GM18907 (cell line): ENCODE measurements around the gene LRRN3.
A peak's percentile ranks its signal among the peaks of the same experiment; 100 is the strongest.
"Not testable (repeated sequence)": the region's sequence is repeated elsewhere in the genome, so short reads cannot be mapped to it uniquely, and the experiment has no call there.

Source experiments
- ATAC-seq: cut with Tn5 transposase; IDR thresholded peaks from one replicate; pipeline ENCODE4 v1.9.1; 2021; ENCODE audit warnings: mild to moderate bottlenecking, moderate library complexity; ENCODE audit not compliant: unreplicated experiment

The LRRN3 gene

DNA sequence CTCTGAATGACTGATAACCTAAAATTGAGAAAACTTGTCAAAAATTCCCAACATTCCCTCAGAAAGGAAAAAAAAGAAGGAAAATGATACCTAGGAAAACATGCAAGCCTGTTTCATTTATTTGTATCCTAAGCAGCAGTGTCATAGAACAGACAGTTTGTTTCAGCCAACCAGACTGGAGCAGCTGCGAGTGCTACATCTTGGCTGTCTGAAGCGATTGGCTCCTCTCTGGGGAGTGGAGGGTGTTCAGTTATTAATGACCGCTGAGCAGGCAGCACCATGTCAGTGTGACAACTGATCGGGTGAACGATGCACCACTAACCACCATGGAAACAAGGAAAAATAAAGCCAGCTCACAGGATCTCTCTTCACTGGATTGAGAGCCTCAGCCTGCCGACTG is at the start of gene LRRN3:
Gene LRRN3 (plus strand): TSS at position 282 of the 400 bp plus-strand sequence. CDS start 31,646 bp downstream, outside the sequence.
- ATAC-seq: no peak

DNA sequence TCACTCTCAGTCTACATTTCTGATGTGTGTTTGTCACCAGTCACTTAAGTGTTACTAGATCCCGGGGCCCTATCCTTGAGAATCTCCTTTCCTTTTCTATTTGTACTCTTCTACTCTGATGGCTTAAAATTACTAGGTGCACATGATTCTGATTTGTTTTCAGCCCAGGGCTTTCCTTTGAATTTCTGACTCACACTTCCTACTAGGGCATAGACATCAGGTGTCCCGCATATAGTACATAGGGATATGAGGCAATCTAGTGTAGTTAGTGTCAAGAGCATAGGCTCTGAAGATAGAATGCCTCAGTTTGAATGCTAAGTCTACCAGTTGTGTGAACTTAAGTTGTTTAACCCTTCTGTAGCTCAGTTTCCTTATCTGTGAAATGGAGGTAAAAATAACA is 49.4 kb upstream of the LRRN3 start:
- no peak for ATAC-seq

DNA sequence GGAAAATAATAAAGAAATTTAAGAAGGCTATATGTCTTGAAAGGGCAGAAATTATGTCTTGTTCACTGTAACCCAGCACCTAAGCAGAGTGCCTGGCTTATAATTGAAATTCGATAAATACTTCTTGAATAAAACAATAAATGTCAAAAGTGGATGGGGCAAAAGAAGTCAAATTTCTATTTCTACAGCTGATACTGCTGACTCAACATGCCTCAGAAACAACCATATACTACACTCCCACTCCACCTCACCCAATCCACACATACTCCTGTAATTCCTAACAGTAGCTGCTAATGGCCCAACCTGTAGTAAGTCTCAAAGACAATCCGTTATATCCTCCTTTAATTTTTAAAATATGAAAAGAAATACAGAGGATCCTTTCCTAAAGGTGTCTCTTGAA is 48.1 kb upstream of the LRRN3 start:
- ATAC-seq: no peak

DNA sequence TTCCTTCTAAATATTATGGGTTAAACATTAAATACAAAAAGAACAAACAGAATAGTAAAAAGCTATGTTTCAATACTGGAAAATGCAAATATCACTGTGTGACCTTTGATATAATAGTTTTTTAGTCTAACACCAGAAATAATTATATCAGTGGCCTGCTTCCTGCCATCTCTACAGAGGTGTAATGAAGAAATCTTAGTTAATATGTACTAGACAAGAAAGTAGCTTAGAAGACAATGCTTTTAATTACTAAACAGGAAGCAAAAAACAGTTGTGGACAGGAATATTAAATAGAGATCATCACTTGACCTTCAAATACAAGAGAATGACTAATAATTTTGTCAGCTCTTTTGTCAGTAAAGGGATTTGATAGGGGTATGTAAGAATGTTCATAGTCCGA is 47.4 kb upstream of the LRRN3 start:
- peak; percentile 98 for ATAC-seq

DNA sequence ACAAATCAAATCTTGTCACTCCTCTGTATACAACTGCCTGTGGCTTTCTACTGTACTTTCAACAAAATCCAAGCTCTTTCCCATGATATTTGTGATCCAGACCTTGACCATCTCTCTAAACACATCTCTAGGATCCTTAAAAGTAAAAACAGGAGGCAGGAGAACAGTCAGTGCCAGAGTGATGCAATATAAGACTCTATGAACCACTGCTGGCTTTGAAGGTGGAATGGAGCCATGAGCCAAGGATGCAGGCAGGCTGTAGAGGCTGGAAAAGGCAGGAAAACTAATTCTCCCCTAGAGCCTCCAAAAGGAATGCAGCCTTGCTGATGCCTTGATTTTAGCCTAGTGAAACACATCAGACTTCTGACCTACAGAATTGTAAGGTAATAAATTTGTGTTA is 45.5 kb upstream of the LRRN3 start:
- ATAC-seq: no peak

DNA sequence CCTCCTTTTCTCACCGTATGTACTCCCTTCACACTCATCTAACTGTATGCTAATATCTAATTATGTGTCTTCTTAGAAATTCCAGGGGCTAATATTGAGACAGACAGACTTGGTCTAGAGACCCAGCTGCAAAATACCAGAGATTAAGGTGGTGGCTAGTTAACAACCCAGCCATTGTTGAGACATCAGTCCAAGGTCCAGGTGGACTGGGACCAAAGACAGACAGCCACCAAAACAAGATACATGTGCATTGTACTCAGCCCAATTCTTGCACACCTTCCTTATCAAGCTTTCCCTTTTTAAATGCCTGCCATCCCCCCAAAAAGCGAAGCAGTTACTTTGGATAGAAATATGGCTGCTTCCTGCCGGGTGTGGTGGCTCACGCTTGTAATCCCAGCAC is 43.3 kb upstream of the LRRN3 start:
- no peak for ATAC-seq

DNA sequence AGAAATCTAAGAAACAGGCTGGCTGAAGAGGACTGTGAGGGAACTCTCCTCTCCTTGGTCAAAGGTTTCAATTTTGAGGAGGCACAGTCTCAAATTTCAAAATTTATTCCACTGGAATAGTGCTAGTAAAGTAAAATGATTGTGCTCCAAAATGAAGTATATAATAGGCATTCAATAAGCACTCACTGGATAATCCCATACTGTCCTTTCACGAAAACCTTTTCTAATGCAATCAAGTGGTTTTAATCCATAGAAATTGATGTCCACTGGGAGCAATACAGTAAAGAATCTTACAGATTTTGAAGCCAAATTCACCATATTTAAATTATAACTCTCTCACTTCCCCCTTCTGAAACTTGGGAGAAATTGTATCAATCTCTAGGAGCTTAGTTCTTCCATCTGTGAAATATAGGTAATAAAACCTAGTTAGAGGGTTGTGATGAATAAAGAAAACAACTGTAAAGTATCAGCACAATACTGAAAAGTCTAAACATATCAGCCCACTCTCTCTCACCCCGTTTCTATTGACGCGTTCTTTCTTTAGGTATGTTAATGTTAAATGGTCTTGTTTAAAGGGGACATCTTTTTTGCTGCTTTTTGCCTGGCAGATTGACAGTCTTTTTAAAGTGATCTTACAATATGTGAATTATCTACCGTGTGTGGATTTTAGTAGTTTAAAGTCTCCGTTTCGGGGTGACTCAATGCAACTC is 40.8 kb upstream of the LRRN3 start:
- no peak for ATAC-seq

DNA sequence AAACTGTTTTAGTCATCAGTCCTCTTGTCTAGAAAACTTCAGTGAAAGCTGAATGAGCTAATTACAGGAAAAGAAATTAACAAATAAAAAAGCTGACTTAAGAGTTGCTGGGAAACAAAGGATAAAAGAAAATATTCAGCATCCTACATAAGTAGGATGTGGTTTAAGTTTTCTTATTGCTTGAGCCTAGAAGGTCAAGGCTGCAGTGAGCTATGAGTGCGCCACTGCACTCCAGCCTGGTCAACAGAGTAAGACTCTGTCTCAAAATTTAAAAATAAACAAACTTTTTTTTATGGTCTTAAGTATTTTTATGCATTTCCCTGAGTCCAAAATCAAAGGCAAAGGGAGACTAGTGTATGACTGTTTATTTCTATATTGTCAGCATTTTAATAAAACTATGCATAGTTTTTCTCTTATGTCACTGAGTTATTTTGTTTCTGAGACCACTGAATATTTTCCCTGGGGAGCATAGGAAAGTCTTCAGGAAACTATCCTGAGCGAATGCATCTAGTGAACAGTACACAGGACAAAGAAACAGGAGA is 40.0 kb upstream of the LRRN3 start:
- ATAC-seq: no peak

DNA sequence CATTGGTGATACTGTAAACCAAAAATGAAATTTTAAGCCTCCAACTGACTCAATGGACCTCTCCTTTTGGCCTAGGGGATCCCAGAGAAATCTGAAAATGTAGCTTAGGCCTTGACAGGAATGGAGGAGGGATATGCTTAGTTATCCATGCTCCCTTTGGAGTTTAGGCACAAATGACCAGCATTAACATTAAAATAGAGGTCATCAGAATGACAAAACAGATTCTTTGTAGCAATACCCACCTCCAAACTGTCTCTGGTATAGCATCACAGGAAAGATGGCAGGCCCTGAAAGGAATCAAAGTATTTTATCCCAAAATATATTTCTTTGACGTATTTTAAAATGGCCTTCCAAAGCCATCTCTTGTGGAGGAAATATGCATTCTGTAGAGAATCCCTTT is 39.1 kb upstream of the LRRN3 start:
- no peak for ATAC-seq

DNA sequence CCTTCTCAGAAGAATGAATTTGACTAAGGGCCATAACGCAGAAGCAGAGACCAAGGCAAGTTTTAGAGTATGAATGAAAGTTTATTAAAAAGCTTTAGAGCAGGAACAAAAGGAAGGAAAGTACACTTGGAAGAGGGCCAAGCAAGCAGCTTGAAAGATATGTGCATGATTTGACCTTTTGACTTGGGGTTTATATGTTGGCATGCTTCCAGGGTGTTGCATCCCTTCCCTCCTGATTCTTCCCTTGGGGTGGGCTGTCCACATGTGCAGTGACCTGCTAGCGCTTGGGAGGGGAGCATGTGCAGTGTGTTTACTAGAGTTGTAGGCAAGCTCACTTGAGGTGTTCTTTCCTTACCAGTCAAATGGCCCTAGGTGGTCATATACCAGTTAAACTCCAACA is 37.9 kb upstream of the LRRN3 start:
- no peak for ATAC-seq

DNA sequence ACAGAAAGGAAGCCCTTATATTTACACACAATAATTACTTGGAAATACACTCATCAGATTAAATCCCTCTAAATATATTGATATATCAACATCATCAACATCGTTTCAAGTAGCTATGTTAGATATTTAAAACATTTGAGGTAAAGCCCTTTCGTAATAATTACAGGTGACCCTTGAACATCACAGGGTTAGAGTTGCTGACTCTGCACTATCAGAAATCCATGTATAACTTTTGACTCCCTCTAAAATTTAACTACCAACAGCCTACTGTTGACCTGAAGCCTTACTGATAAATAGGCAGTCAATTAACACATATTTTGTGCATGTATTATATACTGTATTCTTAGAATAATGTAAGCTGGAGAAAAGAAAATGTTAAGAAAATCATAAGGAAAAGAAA is 34.6 kb upstream of the LRRN3 start:
- ATAC-seq: no peak

DNA sequence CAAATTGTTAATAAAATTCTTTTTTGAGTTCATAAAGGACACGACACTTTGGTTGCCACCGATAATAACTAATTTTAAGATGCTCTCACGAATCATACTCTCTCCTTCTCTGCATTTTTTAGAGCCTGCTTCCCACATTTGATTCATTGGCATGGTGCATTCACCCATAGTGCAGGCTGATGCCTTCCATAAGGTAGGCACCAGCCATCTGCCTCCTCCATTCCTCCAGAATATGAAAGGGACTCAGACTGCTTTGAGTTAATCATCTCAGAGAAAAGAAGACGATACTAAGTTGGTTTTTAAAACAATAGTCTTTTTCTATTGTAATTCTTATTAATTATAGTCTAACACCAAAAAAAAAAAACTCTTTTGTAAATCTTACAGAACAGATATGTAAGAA is 33.9 kb upstream of the LRRN3 start:
- no peak for ATAC-seq

DNA sequence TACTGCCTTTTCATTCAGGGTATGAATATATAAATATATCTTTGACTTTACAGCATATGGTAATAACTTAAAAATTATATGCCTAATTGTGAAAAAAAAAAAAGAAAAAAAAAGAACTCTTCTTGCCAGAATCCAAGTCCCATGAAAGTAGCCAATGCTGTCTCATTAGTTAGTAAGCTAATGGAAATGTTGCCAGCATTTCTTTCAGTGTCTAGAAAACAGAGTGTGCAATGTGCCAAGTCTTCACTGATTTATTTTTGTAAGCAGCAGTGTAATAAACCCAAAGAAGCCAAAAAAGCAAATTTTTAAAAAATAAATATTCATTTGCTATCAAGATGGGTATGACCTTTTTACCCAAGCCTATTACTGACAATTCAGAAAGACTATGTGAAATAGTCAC is 31.1 kb upstream of the LRRN3 start:
- no peak for ATAC-seq

DNA sequence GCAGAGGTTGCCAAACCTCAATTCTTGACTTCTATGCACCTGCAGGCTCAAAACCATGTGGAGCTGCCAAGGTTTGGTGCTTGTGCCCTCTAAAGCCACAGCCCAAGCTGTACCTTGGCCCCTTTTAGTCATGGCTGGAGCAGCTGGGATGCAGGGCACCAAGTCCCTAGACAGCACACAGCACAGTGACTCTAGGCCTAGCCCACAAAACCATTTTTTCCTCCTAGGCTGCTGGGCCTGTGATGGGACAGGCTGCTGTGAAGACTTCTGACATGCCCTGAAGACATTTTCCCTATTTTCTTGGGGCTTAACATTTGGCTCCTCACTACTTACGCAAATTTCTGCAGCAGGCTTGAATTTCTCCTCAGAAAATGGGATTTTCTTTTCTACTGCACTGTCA is 27.8 kb upstream of the LRRN3 start:
- ATAC-seq: no peak

DNA sequence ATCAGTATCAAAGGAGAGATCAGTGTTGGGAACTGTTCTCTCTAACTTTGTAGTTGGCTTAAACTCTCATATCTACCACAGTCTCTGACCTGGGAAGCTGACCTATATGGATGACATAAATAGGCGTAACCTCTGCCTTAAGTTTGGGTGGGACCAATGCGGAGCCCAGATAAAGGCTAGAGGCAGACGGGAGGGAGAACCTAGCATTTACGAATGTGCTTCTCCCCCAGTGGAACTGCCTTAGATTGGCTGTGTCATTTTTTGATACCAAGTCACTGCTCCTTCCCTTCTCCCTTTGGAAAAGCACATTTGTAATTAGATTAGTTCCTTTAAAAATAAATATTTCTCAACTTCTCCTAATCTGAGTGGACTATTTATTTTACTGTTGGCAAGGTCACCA is 23.7 kb upstream of the LRRN3 start:
- no peak for ATAC-seq

DNA sequence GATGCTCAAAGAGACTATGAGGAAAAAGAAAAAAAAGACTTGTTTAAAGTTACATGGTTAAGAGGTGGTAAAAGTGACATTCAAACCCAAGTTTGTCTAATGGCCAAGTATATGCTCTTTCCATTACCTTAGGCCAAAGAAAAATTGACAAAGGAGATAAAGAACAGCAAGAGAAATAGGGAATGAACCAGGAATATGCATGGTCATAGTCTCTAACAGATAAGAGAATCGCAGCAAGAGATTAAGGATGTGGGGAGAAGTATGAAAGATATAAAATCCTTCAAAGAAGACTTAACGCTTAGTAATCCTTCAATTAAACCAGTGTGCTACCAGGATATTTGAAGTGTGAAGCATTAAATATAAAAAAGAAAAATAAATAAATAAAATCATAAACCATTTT is 23.2 kb upstream of the LRRN3 start:
- no peak for ATAC-seq

DNA sequence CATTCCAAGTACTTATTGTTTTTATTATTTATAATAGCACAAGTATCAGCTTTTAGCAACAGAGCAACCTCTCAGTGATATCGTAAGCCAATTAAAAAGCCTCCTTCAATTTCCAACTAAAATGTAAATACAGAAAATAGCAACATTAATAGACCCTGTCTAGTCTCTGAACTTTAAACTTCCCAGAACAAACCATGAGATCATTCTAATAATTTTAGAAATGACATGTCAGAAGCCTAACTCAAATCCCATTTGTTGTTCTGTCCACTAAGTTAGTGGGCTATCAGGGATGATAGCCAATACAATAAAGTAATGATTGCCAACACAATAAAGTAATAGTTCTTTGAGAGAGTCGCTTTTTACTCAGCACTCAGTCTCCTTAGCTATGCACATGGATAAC is 22.3 kb upstream of the LRRN3 start:
- ATAC-seq: no peak

DNA sequence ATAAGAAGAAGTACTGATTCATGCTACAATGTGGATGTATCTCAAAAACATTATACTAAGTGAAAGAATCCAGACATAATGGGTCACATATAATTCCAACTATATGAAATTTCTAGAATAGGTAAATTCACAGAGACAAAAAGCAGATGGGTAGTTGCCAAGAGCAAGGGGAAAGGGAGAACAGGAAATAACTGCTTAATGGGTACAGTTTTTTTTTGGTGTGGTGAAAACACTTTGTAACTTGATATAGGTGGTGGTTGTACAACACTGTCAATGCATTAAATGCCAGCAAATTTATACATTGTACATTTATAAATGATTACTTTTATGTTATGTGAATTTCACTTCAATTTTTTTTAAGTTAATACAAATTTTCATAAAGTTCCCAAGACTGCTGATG is 19.4 kb upstream of the LRRN3 start:
- ATAC-seq: no peak

DNA sequence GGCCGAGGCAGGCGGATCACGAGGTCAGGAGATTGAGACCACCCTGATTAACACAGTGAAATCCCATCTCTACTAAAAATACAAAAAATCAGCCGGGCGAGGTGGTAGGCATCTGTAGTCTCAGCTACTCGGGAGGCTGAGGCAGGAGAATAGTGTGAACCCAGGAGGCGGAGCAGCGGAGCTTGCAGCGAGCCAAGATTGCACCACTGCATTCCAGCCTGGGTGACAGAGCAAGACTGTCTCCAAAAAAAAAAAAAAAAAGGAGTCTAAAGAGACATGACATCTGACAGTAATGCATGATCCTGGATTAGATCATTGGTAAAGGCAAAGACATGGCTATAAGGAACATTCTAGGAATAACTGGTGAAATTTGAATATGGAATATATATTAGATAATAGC is 18.3 kb upstream of the LRRN3 start:
- ATAC-seq: not testable (repeated sequence)

DNA sequence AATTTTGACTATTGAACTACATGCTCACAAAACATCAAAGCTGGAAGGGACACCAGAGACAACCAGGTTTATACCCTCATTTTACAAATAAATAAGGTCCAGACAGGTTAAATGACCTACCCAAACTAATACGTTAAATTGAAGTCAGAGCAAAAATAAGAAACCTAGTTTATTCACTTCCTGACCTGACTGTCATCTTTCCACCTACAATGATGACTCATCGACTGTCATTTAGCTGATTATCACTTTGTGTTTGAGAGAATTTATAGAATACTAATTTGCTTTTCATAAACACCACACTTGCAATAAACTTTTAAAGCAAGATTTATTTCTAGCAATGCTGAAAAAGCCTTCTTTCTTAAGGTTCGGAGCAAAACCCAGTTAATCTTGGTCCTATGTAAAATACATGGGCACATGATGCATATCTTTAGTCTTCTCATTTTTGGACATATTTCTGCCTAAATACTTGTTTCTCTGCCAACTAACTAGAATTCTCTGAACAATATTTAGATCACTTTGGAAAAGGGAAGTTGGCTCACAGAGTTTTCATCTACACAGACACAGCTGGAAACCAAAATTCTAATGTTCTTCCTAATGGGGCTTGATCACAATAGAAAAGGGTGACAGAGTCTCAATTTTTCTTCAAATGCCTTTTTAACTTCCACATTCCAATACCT is 16.7 kb upstream of the LRRN3 start:
- ATAC-seq: peak; percentile 58

DNA sequence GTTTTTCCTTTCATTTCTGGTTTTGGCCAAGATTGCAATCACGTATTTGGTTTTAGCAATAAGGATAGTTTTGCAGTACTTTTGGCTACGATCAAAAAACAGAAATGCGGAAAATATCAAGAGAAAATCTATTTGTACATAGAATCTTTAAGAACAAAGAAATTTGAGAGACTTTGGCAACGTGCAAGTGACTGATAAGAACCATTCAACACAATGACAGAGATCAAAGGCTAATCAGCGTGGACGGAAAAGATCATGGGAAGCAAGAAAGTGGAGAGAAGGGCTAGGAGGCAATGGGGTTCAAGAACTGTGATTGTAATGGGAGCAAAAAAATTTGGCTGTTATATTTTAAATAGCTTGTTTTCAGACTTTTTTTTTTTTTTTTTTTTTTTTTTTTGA is 16.2 kb upstream of the LRRN3 start:
- no peak for ATAC-seq

DNA sequence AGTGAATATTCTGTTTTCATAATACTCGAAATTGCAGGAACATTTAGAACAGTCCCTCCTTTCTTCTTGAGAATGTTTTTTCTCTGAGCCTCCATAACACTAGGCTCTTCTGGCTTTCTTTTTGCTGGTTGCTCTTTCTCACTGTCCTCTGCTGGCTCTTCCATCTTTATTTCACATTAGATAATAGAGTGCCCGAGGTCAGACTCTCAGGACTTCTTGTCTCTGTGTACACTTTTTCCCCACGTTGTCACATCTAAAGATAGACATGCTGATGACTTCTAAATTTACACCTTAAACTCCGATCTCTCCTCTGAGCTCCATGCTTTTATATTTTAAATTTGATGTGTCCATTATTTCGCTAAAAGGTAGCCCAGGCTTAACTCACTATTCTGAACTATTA is 15.4 kb upstream of the LRRN3 start:
- ATAC-seq: no peak

DNA sequence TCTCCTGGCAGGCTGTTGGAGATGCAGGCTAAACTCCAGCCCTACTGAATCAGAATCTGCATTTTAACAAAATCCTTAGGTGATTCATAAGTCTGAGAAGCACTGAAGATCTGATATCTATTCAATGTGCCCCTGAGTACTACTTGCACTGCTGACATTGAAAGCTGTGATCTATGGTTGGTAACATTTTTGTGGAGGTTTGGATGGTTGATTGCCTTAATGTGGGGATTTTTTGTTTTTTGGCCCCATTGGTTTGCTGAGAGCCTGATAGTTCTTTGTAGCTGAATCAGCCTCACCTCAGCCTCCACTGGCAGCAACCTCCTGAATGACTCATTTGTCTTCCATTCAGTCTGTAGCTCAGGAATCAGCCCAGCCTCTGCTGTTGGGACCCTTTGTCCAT is 14.7 kb upstream of the LRRN3 start:
- ATAC-seq: peak; percentile 34
